ENCODE measurements around the gene SSU72.
"Not testable (repeated sequence)": the region's sequence is repeated elsewhere in the genome, so short reads cannot be mapped to it uniquely, and the experiment has no call there.

DNA sequence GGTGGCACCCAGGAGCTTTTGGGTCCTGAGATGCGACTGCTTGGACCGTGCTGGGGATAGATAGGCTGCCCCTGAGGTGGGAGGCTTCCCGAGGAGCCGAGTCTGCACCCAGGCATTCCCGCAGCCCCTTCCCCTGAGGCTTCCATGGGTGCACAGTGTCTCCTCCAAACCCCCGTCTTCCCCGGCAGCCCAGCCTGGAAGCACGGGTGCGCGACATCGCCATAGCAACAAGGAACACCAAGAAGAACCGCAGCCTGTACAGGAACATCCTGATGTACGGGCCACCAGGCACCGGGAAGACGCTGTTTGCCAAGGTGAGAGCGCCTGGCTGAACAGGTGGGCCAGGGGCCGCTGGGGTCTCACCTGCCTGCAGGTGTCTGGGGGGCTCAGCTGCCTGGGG lies 51.0 kb downstream of the SSU72 start:
- not testable (repeated sequence) for TF ChIP-seq CTCF, POLR2AphosphoS5 (IDR thresholded peaks at IDR 0.05)

Data from stomach (tissue), 4 donors.